Naive thymus-derived CD4-positive, alpha-beta T cell (primary cell): Measurements from ENCODE around the gene SYNDIG1. TPM values are rescaled to one million over a fixed set of nuclear protein-coding genes. Genes with fewer than 3 reads are reported as not detected.

Source experiments
- ATAC-seq: fragments of 150-1000 bp; cut with Tn5 transposase; 2 replicates; pipeline ENCODE4 v1.10.0; 2021; ENCODE audit warnings: mild to moderate bottlenecking, moderate library complexity
- CTCF ChIA-PET: fragments of 350-600 bp; sonication (Branson Sonifier 250); formaldehyde crosslinking; loops from one replicate; lab custom pipeline; 2021; ENCODE audit warnings: antibody characterized with exemption; lab: Charles Lee
- POLR2A ChIA-PET: fragments of 350-600 bp; sonication (Branson Sonifier 250); formaldehyde crosslinking; loops from one replicate; lab custom pipeline; 2021; ENCODE audit warnings: antibody characterized with exemption, inconsistent platforms; lab: Charles Lee
- DNase-seq, 9 donors: peaks; one replicate each; pipeline versions ENCODE4 v3.0.0 to v3.0.0-alpha.2; 2020 to 2022; ENCODE audit warnings: mixed read lengths in 1 of 9
- H3K27ac ChIP-seq: one replicate; pipeline ENCODE4 v1.7.0; 2013; ENCODE audit warnings: mild to moderate bottlenecking, low read depth, low read length, moderate library complexity
- H3K27me3 ChIP-seq, 2 donors: one replicate each; pipeline ENCODE4 v1.7.0; 2013; ENCODE audit warnings: low read length in 2 of 2, mild to moderate bottlenecking in 2 of 2, moderate library complexity in 2 of 2; ENCODE audit not compliant: control insufficient read depth in 2 of 2, insufficient read depth in 2 of 2
- H3K36me3 ChIP-seq, 3 experiments: 1 replicate in 2 of 3; 2 replicates in 1 of 3; pipeline ENCODE4 v1.7.0; 2013; ENCODE audit warnings: low read length in 3 of 3, mild to moderate bottlenecking in 3 of 3, moderate library complexity in 1 of 3; ENCODE audit not compliant: insufficient read depth in 3 of 3, control insufficient read depth in 2 of 3
- H3K4me1 ChIP-seq, 2 donors: one replicate each; pipeline ENCODE4 v1.7.0; 2013; ENCODE audit warnings: low read length in 2 of 2, mild to moderate bottlenecking in 2 of 2, moderate library complexity in 1 of 2; ENCODE audit not compliant: control insufficient read depth in 2 of 2, insufficient read depth in 2 of 2
- H3K4me3 ChIP-seq: 2 replicates; pipeline ENCODE4 v1.7.0; 2013; ENCODE audit warnings: mild to moderate bottlenecking, low read length
- H3K9me3 ChIP-seq, 3 experiments: 1 replicate in 2 of 3; 2 replicates in 1 of 3; pipeline ENCODE4 v1.7.0; 2013; ENCODE audit warnings: low read length in 3 of 3; ENCODE audit not compliant: control insufficient read depth in 2 of 3
- H3K27ac Mint-ChIP-seq, 9 donors: one replicate each; pipeline ENCODE4 v1.8.0; 2020 to 2022; ENCODE audit warnings: mixed read lengths in 9 of 9, mild to moderate bottlenecking in 8 of 9, moderate library complexity in 5 of 9, inconsistent platforms in 2 of 9
- H3K27me3 Mint-ChIP-seq, 5 donors: one replicate each; pipeline ENCODE4 v1.8.0; 2021 to 2022; ENCODE audit warnings: mixed read lengths in 5 of 5, mild to moderate bottlenecking in 1 of 5
- H3K36me3 Mint-ChIP-seq, 5 donors: one replicate each; pipeline ENCODE4 v1.8.0; 2020 to 2022; ENCODE audit warnings: mixed read lengths in 5 of 5, mild to moderate bottlenecking in 3 of 5, inconsistent platforms in 1 of 5
- H3K4me1 Mint-ChIP-seq, 7 donors: one replicate each; pipeline ENCODE4 v1.8.0; 2020 to 2022; ENCODE audit warnings: mixed read lengths in 7 of 7, mild to moderate bottlenecking in 3 of 7, inconsistent platforms in 1 of 7
- H3K4me3 Mint-ChIP-seq, 10 donors: one replicate each; pipeline ENCODE4 v1.8.0; 2020 to 2022; ENCODE audit warnings: mild to moderate bottlenecking in 10 of 10, mixed read lengths in 10 of 10, moderate library complexity in 6 of 10, inconsistent platforms in 2 of 10
- H3K9me3 Mint-ChIP-seq, 11 donors: one replicate each; pipeline ENCODE4 v1.8.0; 2020 to 2022; ENCODE audit warnings: mixed read lengths in 11 of 11, mild to moderate bottlenecking in 4 of 11, inconsistent platforms in 1 of 11, moderate library complexity in 1 of 11
- intact Hi-C, 2 donors: fragments of 100-400 bp; cut with micrococcal nuclease; formaldehyde crosslinking; loops; one replicate each; pipeline ENCODE4 v1.15.1; 2023
- polyA plus RNA-seq, 2 donors: library from polyadenylated mRNA; unstranded; fragments of 300-500 nt; fragmentation: Illumina TruSeq; gene quantifications; one replicate each; pipeline ENCODE4 v1.2.3, GENCODE V29; 2021
- total RNA-seq, 6 experiments: library from RNA in 5 of 6; stranded (reverse) in 5 of 6; gene quantifications; 1 replicate in 5 of 6; 2 replicates in 1 of 6; pipeline ENCODE4 v1.2.3 and lab custom pipeline; 2021 to 2026

Gene SYNDIG1
- total and polyA plus RNA-seq, 7 experiments from 2014 or later = not detected

- Histone ChIP-seq H3K4me3 (no peak overlapping the region), H3K27ac (no peak overlapping the region), H3K4me1 (no peaks in the 10 kb centered on the region), H3K9me3 (no peaks in the 10 kb centered on the region), H3K36me3 (no peaks in the 10 kb centered on the region), H3K27me3 (no peaks in the 10 kb centered on the region)
- CTCF ChIA-PET = no interaction called here
- intact Hi-C loops = no loop called here
- no peaks in the 10 kb centered on the region for H3K36me3 Mint-ChIP-seq
- no peaks in the 10 kb centered on the region for H3K9me3 Mint-ChIP-seq
- H3K4me1 Mint-ChIP-seq = no peaks in the 10 kb centered on the region
- ATAC-seq = no peak
- H3K27ac Mint-ChIP-seq = no peak overlapping the region
- H3K4me3 Mint-ChIP-seq = no peak overlapping the region
- H3K27me3 Mint-ChIP-seq = peaks cover 0 to 8% (median 0%) of the 10 kb centered on the region in 5 donors
- DNase-seq = no peak
- POLR2A ChIA-PET = no interaction called here
These were observed 232.2 kb downstream of the SYNDIG1 start for GRCh38 chr20:24701668-24702067.

- H3K27ac ChIP-seq = no peak overlapping the region
- H3K27me3 Mint-ChIP-seq = peaks cover 0 to 8% (median 0%) of the 10 kb centered on the region in 5 donors
- peaks cover 0 to 1% (median 0%) of the 10 kb centered on the region in 7 donors for H3K4me1 Mint-ChIP-seq
- DNase-seq (no peak), ATAC-seq (no peak)
- no peaks in the 10 kb centered on the region for H3K27me3 ChIP-seq
- POLR2A ChIA-PET = no interaction called here
- no peak overlapping the region for H3K27ac Mint-ChIP-seq
- no peaks in the 10 kb centered on the region for H3K9me3 ChIP-seq
- H3K36me3 ChIP-seq = no peaks in the 10 kb centered on the region
- H3K4me3 ChIP-seq = no peak overlapping the region
- CTCF ChIA-PET = no interaction called here
- intact Hi-C loops = no loop called here
- no peaks in the 10 kb centered on the region for H3K36me3 Mint-ChIP-seq
- H3K4me3 Mint-ChIP-seq = no peak overlapping the region
- no peaks in the 10 kb centered on the region for H3K9me3 Mint-ChIP-seq
- H3K4me1 ChIP-seq = no peaks in the 10 kb centered on the region
These were observed 233.3 kb downstream of the SYNDIG1 start for GRCh38 chr20:24702501-24703283.

- Mint-ChIP-seq H3K4me1 (peaks cover 0 to 1% (median 0%) of the 10 kb centered on the region in 7 donors), H3K36me3 (no peaks in the 10 kb centered on the region), H3K9me3 (no peaks in the 10 kb centered on the region), H3K27ac (no peak overlapping the region), H3K4me3 (no peak overlapping the region), H3K27me3 (peaks cover 0 to 8% (median 0%) of the 10 kb centered on the region in 5 donors)
- Histone ChIP-seq H3K27me3 (no peaks in the 10 kb centered on the region), H3K9me3 (no peaks in the 10 kb centered on the region), H3K4me1 (no peaks in the 10 kb centered on the region), H3K36me3 (no peaks in the 10 kb centered on the region), H3K4me3 (no peak overlapping the region), H3K27ac (no peak overlapping the region)
- DNase-seq (no peak), ATAC-seq (no peak)
- intact Hi-C loops = no loop called here
- ChIA-PET POLR2A (no interaction called here), CTCF (no interaction called here)
These were observed 233.8 kb downstream of the SYNDIG1 start for GRCh38 chr20:24703284-24703610.

- Mint-ChIP-seq H3K9me3 (no peaks in the 10 kb centered on the region), H3K4me1 (peaks cover 0 to 1% (median 0%) of the 10 kb centered on the region in 7 donors), H3K27me3 (peaks cover 0 to 8% (median 0%) of the 10 kb centered on the region in 5 donors), H3K27ac (no peak overlapping the region), H3K4me3 (no peak overlapping the region), H3K36me3 (no peaks in the 10 kb centered on the region)
- no peak overlapping the region for H3K27ac ChIP-seq
- ATAC-seq (no peak), DNase-seq (no peak)
- intact Hi-C loops = no loop called here
- no peaks in the 10 kb centered on the region for H3K27me3 ChIP-seq
- H3K9me3 ChIP-seq = no peaks in the 10 kb centered on the region
- no peaks in the 10 kb centered on the region for H3K4me1 ChIP-seq
- CTCF ChIA-PET = no interaction called here
- no peaks in the 10 kb centered on the region for H3K36me3 ChIP-seq
- POLR2A ChIA-PET = no interaction called here
- H3K4me3 ChIP-seq = no peak overlapping the region
These were observed 235.5 kb downstream of the SYNDIG1 start for GRCh38 chr20:24704899-24705298.

- H3K27me3 Mint-ChIP-seq = peaks cover 0 to 8% (median 0%) of the 10 kb centered on the region in 5 donors
These were observed 236.1 kb downstream of the SYNDIG1 start for GRCh38 chr20:24705486-24705885.

GRCh38 chr20:24708411-24709295, 239.2 kb downstream of the SYNDIG1 start:
- ATAC-seq = no peak
- Mint-ChIP-seq H3K27ac (no peak overlapping the region), H3K36me3 (no peaks in the 10 kb centered on the region), H3K9me3 (peaks cover 0 to 13% (median 3%) of the 10 kb centered on the region in 11 donors), H3K4me3 (no peak overlapping the region), H3K27me3 (peaks cover 0 to 13% (median 4%) of the 10 kb centered on the region in 5 donors), H3K4me1 (peaks cover 0 to 1% (median 0%) of the 10 kb centered on the region in 7 donors)
- ChIA-PET CTCF (no interaction called here), POLR2A (no interaction called here)
- Histone ChIP-seq H3K27ac (no peak overlapping the region), H3K9me3 (no peaks in the 10 kb centered on the region), H3K4me1 (no peaks in the 10 kb centered on the region), H3K27me3 (no peaks in the 10 kb centered on the region), H3K36me3 (no peaks in the 10 kb centered on the region), H3K4me3 (no peak overlapping the region)
- DNase-seq = no peak
- intact Hi-C loops = no loop called here

More at GRCh38 chr20:24705486-24705885, 236.1 kb downstream of the SYNDIG1 start:
- no peaks in the 10 kb centered on the region for H3K36me3 Mint-ChIP-seq
- DNase-seq (no peak), ATAC-seq (no peak)
- H3K4me1 Mint-ChIP-seq = peaks cover 0 to 1% (median 0%) of the 10 kb centered on the region in 7 donors
- H3K27ac Mint-ChIP-seq = no peak overlapping the region
- Histone ChIP-seq H3K4me3 (no peak overlapping the region), H3K27me3 (no peaks in the 10 kb centered on the region), H3K4me1 (no peaks in the 10 kb centered on the region), H3K9me3 (no peaks in the 10 kb centered on the region), H3K36me3 (no peaks in the 10 kb centered on the region), H3K27ac (no peak overlapping the region)
- no peaks in the 10 kb centered on the region for H3K9me3 Mint-ChIP-seq
- POLR2A ChIA-PET = interaction anchor here (0.5 kb wide), 1 partner anchor 1417 kb away, joined by 3 read pairs; no protein-coding TSS in a partner anchor
- CTCF ChIA-PET = no interaction called here
- H3K4me3 Mint-ChIP-seq = no peak overlapping the region
- intact Hi-C loops = no loop called here
